ENCODE results near the gene MYOG. TPM values are rescaled to one million over a fixed set of nuclear protein-coding genes. Genes with fewer than 3 reads are reported as not detected.

Gene MYOG
- total RNA-seq, 2 experiments from 2014 or later, result not detected

- intact Hi-C loops (cut with micrococcal nuclease), result no loop called here
- ChIA-PET POLR2A (no interaction called here), CTCF (interaction anchor here (1.1 to 1.3 kb wide), 2 partner anchors 12 to 56 kb away, joined by 3 to 6 read pairs; no protein-coding TSS in a partner anchor)
- Mint-ChIP-seq H3K9me3 (peaks cover 19% of the 10 kb centered on the region), H3K4me3 (no peak overlapping the region), H3K36me3 (ENCODE audit: low read depth) (no peaks in the 10 kb centered on the region), H3K27ac (no peak overlapping the region), H3K4me1 (ENCODE audit: low read depth) (no peaks in the 10 kb centered on the region), H3K27me3 (peaks cover 12% of the 10 kb centered on the region)
- DNase-seq (no peak), ATAC-seq (no peak)
- TF ChIP-seq CTCF (IDR thresholded peaks at IDR 0.05), result no peak
Observed at GRCh38 chr1:203095061-203095690, 9.4 kb upstream of the MYOG start.

GRCh38 chr1:203093754-203094410 is 8.1 kb upstream of the MYOG start:
- peaks cover 10% of the 10 kb centered on the region for H3K27me3 Mint-ChIP-seq
- intact Hi-C loops (cut with micrococcal nuclease), result no loop called here
- ChIA-PET POLR2A (no interaction called here), CTCF (no interaction called here)
- H3K27ac Mint-ChIP-seq, result no peak overlapping the region
- no peak for TF ChIP-seq CTCF (IDR thresholded peaks at IDR 0.05)
- no peaks in the 10 kb centered on the region for H3K4me1 Mint-ChIP-seq (ENCODE audit: low read depth)
- H3K9me3 Mint-ChIP-seq, result peaks cover 19% of the 10 kb centered on the region
- no peaks in the 10 kb centered on the region for H3K36me3 Mint-ChIP-seq (ENCODE audit: low read depth)
- H3K4me3 Mint-ChIP-seq, result no peak overlapping the region
- no peak for ATAC-seq
- DNase-seq, result no peak

GRCh38 chr1:203091761-203092330 is 6.0 kb upstream of the MYOG start:
- H3K4me3 Mint-ChIP-seq, result no peak overlapping the region
- DNase-seq (no peak), ATAC-seq (no peak)
- H3K4me1 Mint-ChIP-seq (ENCODE audit: low read depth), result no peaks in the 10 kb centered on the region
- H3K27ac Mint-ChIP-seq, result no peak overlapping the region
- H3K9me3 Mint-ChIP-seq, result peaks cover 19% of the 10 kb centered on the region
- POLR2A ChIA-PET, result no interaction called here
- H3K27me3 Mint-ChIP-seq, result peaks cover 14% of the 10 kb centered on the region
- intact Hi-C loops (cut with micrococcal nuclease), result no loop called here
- CTCF ChIA-PET, result no interaction called here
- no peak for TF ChIP-seq CTCF (IDR thresholded peaks at IDR 0.05)
- H3K36me3 Mint-ChIP-seq (ENCODE audit: low read depth), result no peaks in the 10 kb centered on the region

GRCh38 chr1:203091199-203091477 is 5.3 kb upstream of the MYOG start:
- Mint-ChIP-seq H3K36me3 (ENCODE audit: low read depth) (no peaks in the 10 kb centered on the region), H3K27me3 (peaks cover 14% of the 10 kb centered on the region), H3K4me1 (ENCODE audit: low read depth) (no peaks in the 10 kb centered on the region), H3K27ac (no peak overlapping the region), H3K4me3 (no peak overlapping the region), H3K9me3 (peaks cover 18% of the 10 kb centered on the region)
- no peak for ATAC-seq
- intact Hi-C loops (cut with micrococcal nuclease), result no loop called here
- no peak for DNase-seq
- ChIA-PET POLR2A (no interaction called here), CTCF (no interaction called here)
- TF ChIP-seq CTCF (IDR thresholded peaks at IDR 0.05), result no peak

- Mint-ChIP-seq H3K36me3 (ENCODE audit: low read depth) (no peaks in the 10 kb centered on the region), H3K4me1 (ENCODE audit: low read depth) (no peaks in the 10 kb centered on the region), H3K27me3 (peaks cover 14% of the 10 kb centered on the region), H3K4me3 (no peak overlapping the region), H3K9me3 (peaks cover 15% of the 10 kb centered on the region), H3K27ac (no peak overlapping the region)
- ChIA-PET POLR2A (no interaction called here), CTCF (no interaction called here)
- intact Hi-C loops (cut with micrococcal nuclease), result no loop called here
- TF ChIP-seq CTCF (IDR thresholded peaks at IDR 0.05), result no peak
- ATAC-seq (no peak), DNase-seq (no peak)
Observed at GRCh38 chr1:203090421-203091198, 4.8 kb upstream of the MYOG start.
